BJ (cell line): Measurements from ENCODE around the gene RTF1. TPM values are rescaled to one million over a fixed set of nuclear protein-coding genes. Genes with fewer than 3 reads are reported as not detected.

ENCODE experiments used
- CTCF ChIA-PET: fragments of 350-600 bp; formaldehyde crosslinking; extraction: SDS; loops from one replicate; lab custom pipeline; 2021; ENCODE audit warnings: antibody characterized with exemption, inconsistent platforms; lab: Yijun Ruan, JAX
- POLR2A ChIA-PET: fragments of 300-600 bp; sonication (Branson Sonifier 250); formaldehyde crosslinking; extraction: SDS; loops from one replicate; lab custom pipeline; 2021; ENCODE audit warnings: antibody characterized with exemption; lab: Charles Lee
- DNase-seq: peaks from one replicate; pipeline ENCODE4 v3.0.0-alpha.2; 2011; ENCODE audit warnings: low read depth
- H3K27me3 ChIP-seq: 2 replicates; pipeline ENCODE4 v1.6.0; 2011; ENCODE audit warnings: low read length; ENCODE audit not compliant: control insufficient read depth, insufficient read depth
- H3K36me3 ChIP-seq: 2 replicates; pipeline ENCODE4 v1.5.1; 2011; ENCODE audit warnings: low read length; ENCODE audit not compliant: control insufficient read depth, insufficient read depth
- H3K4me3 ChIP-seq: 2 replicates; pipeline ENCODE4 v1.5.1; 2011; ENCODE audit warnings: low read depth, mild to moderate bottlenecking, control low read depth, low read length
- CTCF ChIP-seq: IDR thresholded peaks from 2 replicates; pipeline ENCODE4 v1.5.1; 2011; ENCODE audit warnings: low read depth, mild to moderate bottlenecking, control low read depth, inconsistent platforms, low read length, moderate library complexity; ENCODE audit not compliant: insufficient read depth
- polyA plus RNA-seq: library from polyadenylated mRNA; depleted of rRNA; stranded (reverse); fragments of >200 nt; gene quantifications from 2 replicates; pipeline ENCODE4 v1.2.3, GENCODE V29; 2011; rRNA removed
- small RNA-seq: library from RNA; depleted of rRNA; stranded (forward); fragments of <200 nt; gene quantifications from one replicate; pipeline ENCODE3, GENCODE V24; 2012; ENCODE audit warnings: low replicate concordance, low read depth; ENCODE audit not compliant: insufficient read length

RTF1 gene
- polyA plus RNA-seq, 1 experiment, result 22.6 TPM

GRCh38 chr15:41520636-41521035, 103.7 kb downstream of the RTF1 start:
- no peaks in the 10 kb centered on the region for H3K27me3 ChIP-seq
- peaks cover 15% of the 10 kb centered on the region for H3K36me3 ChIP-seq
- ChIA-PET POLR2A (no interaction called here), CTCF (interaction anchor here (1.3 kb wide), 1 partner anchor 55 kb away, joined by 4 read pairs; no protein-coding TSS in a partner anchor)
- DNase-seq, result no peak
- no peak for TF ChIP-seq CTCF
- H3K4me3 ChIP-seq, result no peak overlapping the region

GRCh38 chr15:41521614-41522013, 104.7 kb downstream of the RTF1 start:
- ChIA-PET POLR2A (no interaction called here), CTCF (interaction anchor here (1.4 kb wide), 1 partner anchor 56 kb away, joined by 4 read pairs; no protein-coding TSS in a partner anchor)
- Histone ChIP-seq H3K36me3 (peaks cover 16% of the 10 kb centered on the region), H3K4me3 (no peak overlapping the region), H3K27me3 (no peaks in the 10 kb centered on the region)
- no peak for TF ChIP-seq CTCF
- no peak for DNase-seq

DNA sequence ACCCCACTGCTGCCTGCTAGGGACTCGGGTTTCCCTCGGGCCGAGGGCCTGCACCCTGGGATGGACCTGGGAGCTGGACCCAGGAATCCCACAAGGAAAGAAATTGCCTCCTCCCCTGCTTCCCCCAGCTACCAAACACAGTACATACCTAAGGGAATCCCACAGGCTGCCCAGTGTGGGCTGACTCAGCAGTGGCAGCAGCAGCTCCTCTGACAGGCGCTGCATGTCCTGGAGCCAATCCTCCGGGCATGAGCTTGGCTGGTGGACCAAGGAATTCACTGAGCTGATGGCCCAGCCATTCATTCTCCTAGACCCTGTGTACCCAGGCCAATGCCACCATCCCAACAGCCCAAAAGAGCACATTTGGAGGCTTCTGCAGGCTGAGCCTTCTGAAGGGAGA, 106.2 kb downstream of the RTF1 start:
- CTCF ChIA-PET, result interaction anchor here (0.8 to 1.4 kb wide), 3 partner anchors 10 to 57 kb away, joined by 3 to 4 read pairs (median 4); no protein-coding TSS in a partner anchor
- Histone ChIP-seq H3K4me3 (no peak overlapping the region), H3K36me3 (peaks cover 20% of the 10 kb centered on the region), H3K27me3 (no peaks in the 10 kb centered on the region)
- no peak for TF ChIP-seq CTCF
- POLR2A ChIA-PET, result no interaction called here
- DNase-seq, result no peak

- TF ChIP-seq CTCF, result no peak
- H3K36me3 ChIP-seq, result peaks cover 33% of the 10 kb centered on the region
- POLR2A ChIA-PET, result no interaction called here
- no peak for DNase-seq
- no peak overlapping the region for H3K4me3 ChIP-seq
- CTCF ChIA-PET, result interaction anchor here (1.8 kb wide), 1 partner anchor 10 kb away, joined by 3 read pairs; no protein-coding TSS in a partner anchor
- no peaks in the 10 kb centered on the region for H3K27me3 ChIP-seq
Observed at GRCh38 chr15:41530363-41530956, 113.6 kb downstream of the RTF1 start.

Small RNA genes within 50 kb of the gene (small RNA-seq; reads per million reads assigned to genes)
- gene RNU6-1169P, result not detected

Other genes starting within 250 kb of the RTF1 start
- not detected in 2 replicates for gene EXD1, start 186.3 kb upstream of the RTF1 start, polyA plus RNA-seq
- 59.9 and 67.2 TPM in 2 replicates for gene CHP1, start 185.8 kb upstream of the RTF1 start, polyA plus RNA-seq
- 4.0 and 5.6 TPM in 2 replicates for gene OIP5, start 84.5 kb upstream of the RTF1 start, polyA plus RNA-seq
- 77.4 and 102 TPM in 2 replicates for gene NUSAP1, start 84.2 kb upstream of the RTF1 start, polyA plus RNA-seq
- 8.9 and 17.2 TPM in 2 replicates for gene NDUFAF1, start 14.6 kb upstream of the RTF1 start, polyA plus RNA-seq
- 0.44 and 0.59 TPM in 2 replicates for gene ITPKA, start 76.8 kb downstream of the RTF1 start, polyA plus RNA-seq
- gene LTK, start 96.7 kb downstream of the RTF1 start, polyA plus RNA-seq, result 0.09 and 0.11 TPM in 2 replicates
- 6.4 and 14.2 TPM in 2 replicates for gene RPAP1, start 127.2 kb downstream of the RTF1 start, polyA plus RNA-seq
- 13.5 and 18.8 TPM in 2 replicates for gene TYRO3, start 142.1 kb downstream of the RTF1 start, polyA plus RNA-seq
- gene MGA, start 243.3 kb downstream of the RTF1 start, polyA plus RNA-seq, result 4.7 and 8.0 TPM in 2 replicates